ENCODE results near the gene CCDC81.

The CCDC81 gene

DNA sequence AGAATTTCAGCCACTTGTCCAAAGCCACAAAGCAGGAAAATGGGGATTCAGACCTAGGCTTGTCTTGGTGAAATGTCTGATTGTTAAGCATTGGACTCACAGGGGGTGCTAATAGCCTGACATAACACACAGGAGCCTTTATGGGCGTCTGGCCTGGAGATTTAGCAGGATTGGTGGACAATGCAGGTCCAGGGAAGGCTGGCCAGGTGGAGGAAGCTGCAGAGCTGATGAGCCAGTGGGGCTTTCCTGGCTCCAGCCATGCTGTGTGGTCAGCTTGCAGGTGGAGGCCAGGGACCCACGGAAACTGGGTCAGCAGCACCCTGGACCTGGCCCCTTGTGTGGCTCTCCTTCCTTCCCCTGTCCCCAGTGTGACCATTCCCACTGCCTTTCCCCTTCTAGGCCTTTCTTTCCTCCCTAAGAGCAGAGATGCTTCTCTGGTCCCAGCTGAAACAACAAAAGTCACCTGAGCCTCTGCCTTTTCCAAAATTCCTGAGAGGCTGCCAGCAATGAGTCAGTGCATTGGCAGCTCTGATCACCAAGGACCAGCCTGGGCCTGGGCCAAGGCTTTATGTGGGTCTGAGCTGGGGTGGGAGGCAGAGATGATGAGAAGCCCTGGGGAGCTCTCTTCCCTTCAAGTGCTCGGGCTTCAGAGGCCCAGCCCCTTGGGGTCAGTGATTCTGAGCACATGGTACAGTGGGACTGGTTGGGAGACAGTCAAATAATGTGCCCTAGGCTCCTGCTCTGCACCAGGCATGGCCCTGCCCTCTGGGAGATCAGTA is 85.2 kb downstream of the CCDC81 start:
- Histone ChIP-seq H3K4me2 (ENCODE audit: low read length) (no peak overlapping the region), H3F3A (ENCODE audit: control insufficient read depth, insufficient read depth) (no peaks in the 10 kb centered on the region), H4K20me1 (ENCODE audit: control insufficient read depth, insufficient read depth, low read depth, low read length) (no peaks in the 10 kb centered on the region), H3K9me2 (replicated peaks; ENCODE audit: control insufficient read depth, low read length) (no peaks in the 10 kb centered on the region), H3K9me3 (ENCODE audit: control insufficient read depth, insufficient read depth, low read length) (no peaks in the 10 kb centered on the region), H3K36me3 (ENCODE audit: control insufficient read depth, low read length) (no peaks in the 10 kb centered on the region), H3K79me2 (ENCODE audit: control insufficient read depth, low read length) (no peaks in the 10 kb centered on the region), H3K4me3 (ENCODE audit: low read length) (no peak overlapping the region), H3K27ac (ENCODE audit: low read depth, low read length) (no peak overlapping the region), H3K27me3 (ENCODE audit: control insufficient read depth, low read length) (peaks cover 5% of the 10 kb centered on the region), H3K4me1 (ENCODE audit: control insufficient read depth, low read length) (no peaks in the 10 kb centered on the region)
- TF ChIP-seq, protein P1, sequence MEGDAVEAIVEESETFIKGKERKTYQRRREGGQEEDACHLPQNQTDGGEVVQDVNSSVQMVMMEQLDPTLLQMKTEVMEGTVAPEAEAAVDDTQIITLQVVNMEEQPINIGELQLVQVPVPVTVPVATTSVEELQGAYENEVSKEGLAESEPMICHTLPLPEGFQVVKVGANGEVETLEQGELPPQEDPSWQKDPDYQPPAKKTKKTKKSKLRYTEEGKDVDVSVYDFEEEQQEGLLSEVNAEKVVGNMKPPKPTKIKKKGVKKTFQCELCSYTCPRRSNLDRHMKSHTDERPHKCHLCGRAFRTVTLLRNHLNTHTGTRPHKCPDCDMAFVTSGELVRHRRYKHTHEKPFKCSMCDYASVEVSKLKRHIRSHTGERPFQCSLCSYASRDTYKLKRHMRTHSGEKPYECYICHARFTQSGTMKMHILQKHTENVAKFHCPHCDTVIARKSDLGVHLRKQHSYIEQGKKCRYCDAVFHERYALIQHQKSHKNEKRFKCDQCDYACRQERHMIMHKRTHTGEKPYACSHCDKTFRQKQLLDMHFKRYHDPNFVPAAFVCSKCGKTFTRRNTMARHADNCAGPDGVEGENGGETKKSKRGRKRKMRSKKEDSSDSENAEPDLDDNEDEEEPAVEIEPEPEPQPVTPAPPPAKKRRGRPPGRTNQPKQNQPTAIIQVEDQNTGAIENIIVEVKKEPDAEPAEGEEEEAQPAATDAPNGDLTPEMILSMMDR (IDR thresholded peaks at IDR 0.05; ENCODE audit: low read depth, low read length, poor library complexity, severe bottlenecking) = no peak
- no peak for TF ChIP-seq EZH2phosphoT487 (IDR thresholded peaks at IDR 0.05; ENCODE audit: borderline replicate concordance, low read length)

DNA sequence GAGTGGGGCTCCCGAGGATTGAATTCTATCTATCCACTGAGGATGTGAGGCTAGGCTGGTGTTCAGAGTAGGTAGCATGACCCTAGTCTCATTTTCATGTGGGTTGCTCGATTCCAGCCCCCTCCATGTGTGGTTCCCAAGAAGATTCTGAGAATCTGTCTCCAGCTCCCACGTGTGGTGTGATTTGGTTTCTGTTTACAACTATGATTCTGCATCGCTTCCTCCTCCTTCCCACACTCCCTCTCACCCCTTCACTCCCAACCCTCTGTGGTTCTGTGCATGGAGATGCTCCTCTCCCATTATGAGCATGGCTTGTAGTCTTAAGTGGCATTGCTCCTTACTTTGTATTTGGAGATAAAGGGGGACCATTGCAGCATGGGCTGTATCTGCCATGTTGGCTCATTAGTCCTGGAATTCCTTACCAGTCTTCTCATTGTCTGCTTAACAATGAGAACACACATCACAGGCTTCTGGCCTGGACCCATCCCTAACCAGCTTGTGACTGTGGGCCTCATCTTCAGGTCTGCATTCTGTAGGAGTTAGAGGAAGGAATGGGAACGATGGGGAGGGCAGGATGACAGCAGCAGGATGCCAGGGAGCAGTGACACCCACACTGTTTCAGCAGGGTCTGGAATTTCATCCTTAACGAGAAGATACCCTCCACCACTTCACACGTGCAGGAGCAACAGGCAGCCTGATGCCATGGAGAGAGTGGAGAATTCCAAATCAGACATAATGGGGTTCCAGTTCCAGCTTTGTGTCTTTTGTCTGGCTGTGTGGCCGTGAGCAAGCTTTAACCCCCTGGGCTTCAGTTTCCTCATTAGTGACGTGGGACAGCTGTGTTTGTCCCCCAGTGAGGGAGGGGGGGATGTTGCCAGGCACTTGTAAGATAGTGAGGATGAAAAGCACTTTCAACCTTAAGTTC is 86.0 kb downstream of the CCDC81 start:
- Histone ChIP-seq H3K4me3 (ENCODE audit: low read length) (no peak overlapping the region), H4K20me1 (ENCODE audit: control insufficient read depth, insufficient read depth, low read depth, low read length) (no peaks in the 10 kb centered on the region), H3K9me3 (ENCODE audit: control insufficient read depth, insufficient read depth, low read length) (no peaks in the 10 kb centered on the region), H3K9me2 (replicated peaks; ENCODE audit: control insufficient read depth, low read length) (no peaks in the 10 kb centered on the region), H3K36me3 (ENCODE audit: control insufficient read depth, low read length) (no peaks in the 10 kb centered on the region), H3F3A (ENCODE audit: control insufficient read depth, insufficient read depth) (no peaks in the 10 kb centered on the region), H3K27me3 (ENCODE audit: control insufficient read depth, low read length) (peaks cover 5% of the 10 kb centered on the region), H3K4me2 (ENCODE audit: low read length) (no peak overlapping the region), H3K27ac (ENCODE audit: low read depth, low read length) (no peak overlapping the region), H3K79me2 (ENCODE audit: control insufficient read depth, low read length) (no peaks in the 10 kb centered on the region), H3K4me1 (ENCODE audit: control insufficient read depth, low read length) (no peaks in the 10 kb centered on the region)
- TF ChIP-seq, protein P1 (IDR thresholded peaks at IDR 0.05; ENCODE audit: low read depth, low read length, poor library complexity, severe bottlenecking) = no peak
- no peak for TF ChIP-seq EZH2phosphoT487 (IDR thresholded peaks at IDR 0.05; ENCODE audit: borderline replicate concordance, low read length)

DNA sequence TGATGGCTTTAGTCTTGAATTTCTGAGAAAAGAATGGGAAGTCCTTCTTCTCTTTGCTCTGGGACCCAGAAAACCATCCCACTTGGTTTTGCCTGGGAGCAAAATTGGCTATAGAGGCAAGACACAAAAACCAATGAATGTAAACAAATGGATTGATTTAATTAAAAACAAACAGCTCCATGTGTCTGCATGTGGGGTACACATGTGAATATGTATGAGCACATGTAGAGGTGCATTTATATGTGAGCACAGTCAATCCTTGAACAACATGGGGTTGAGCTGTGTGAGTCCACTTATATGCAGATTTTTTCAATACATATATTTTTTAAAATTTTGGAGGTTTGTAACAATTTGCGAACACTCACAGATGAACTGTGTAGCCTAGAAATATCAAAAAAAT is 87.2 kb downstream of the CCDC81 start:
- Histone ChIP-seq H3K4me1 (ENCODE audit: control insufficient read depth, low read length) (no peaks in the 10 kb centered on the region), H3K27me3 (ENCODE audit: control insufficient read depth, low read length) (no peaks in the 10 kb centered on the region), H3K4me3 (ENCODE audit: low read length) (no peak overlapping the region), H3K79me2 (ENCODE audit: control insufficient read depth, low read length) (no peaks in the 10 kb centered on the region), H3K9me2 (replicated peaks; ENCODE audit: control insufficient read depth, low read length) (no peaks in the 10 kb centered on the region), H3K9me3 (ENCODE audit: control insufficient read depth, insufficient read depth, low read length) (no peaks in the 10 kb centered on the region), H3K27ac (ENCODE audit: low read depth, low read length) (no peak overlapping the region), H3K36me3 (ENCODE audit: control insufficient read depth, low read length) (no peaks in the 10 kb centered on the region), H4K20me1 (ENCODE audit: control insufficient read depth, insufficient read depth, low read depth, low read length) (no peaks in the 10 kb centered on the region), H3F3A (ENCODE audit: control insufficient read depth, insufficient read depth) (no peaks in the 10 kb centered on the region), H3K4me2 (ENCODE audit: low read length) (no peak overlapping the region)
- TF ChIP-seq, protein P1 (IDR thresholded peaks at IDR 0.05; ENCODE audit: low read depth, low read length, poor library complexity, severe bottlenecking) = no peak
- TF ChIP-seq EZH2phosphoT487 (IDR thresholded peaks at IDR 0.05; ENCODE audit: borderline replicate concordance, low read length) = no peak
